ENCODE data around the gene NT5C2. TPM values are rescaled to one million over a fixed set of nuclear protein-coding genes. Genes with fewer than 3 reads are reported as not detected.

The NT5C2 gene
- total and polyA plus RNA-seq, 10 donors: 21.7 to 115 (median 89.6) TPM

- H3K4me3 ChIP-seq: no peak overlapping the region
- no peaks in the 10 kb centered on the region for H3K9me3 ChIP-seq
- WGBS, 5 donors: 75 to 82% (median 75%) methylated on average over 2 of the region's 2 CpGs
- H3K27me3 ChIP-seq (replicated peaks in 1 of 7): no peaks in the 10 kb centered on the region
- H3K27ac ChIP-seq: no peak overlapping the region
- peaks cover 0 to 42% (median 3%) of the 10 kb centered on the region in 6 donors for H3K36me3 ChIP-seq
- TF ChIP-seq, protein P1, sequence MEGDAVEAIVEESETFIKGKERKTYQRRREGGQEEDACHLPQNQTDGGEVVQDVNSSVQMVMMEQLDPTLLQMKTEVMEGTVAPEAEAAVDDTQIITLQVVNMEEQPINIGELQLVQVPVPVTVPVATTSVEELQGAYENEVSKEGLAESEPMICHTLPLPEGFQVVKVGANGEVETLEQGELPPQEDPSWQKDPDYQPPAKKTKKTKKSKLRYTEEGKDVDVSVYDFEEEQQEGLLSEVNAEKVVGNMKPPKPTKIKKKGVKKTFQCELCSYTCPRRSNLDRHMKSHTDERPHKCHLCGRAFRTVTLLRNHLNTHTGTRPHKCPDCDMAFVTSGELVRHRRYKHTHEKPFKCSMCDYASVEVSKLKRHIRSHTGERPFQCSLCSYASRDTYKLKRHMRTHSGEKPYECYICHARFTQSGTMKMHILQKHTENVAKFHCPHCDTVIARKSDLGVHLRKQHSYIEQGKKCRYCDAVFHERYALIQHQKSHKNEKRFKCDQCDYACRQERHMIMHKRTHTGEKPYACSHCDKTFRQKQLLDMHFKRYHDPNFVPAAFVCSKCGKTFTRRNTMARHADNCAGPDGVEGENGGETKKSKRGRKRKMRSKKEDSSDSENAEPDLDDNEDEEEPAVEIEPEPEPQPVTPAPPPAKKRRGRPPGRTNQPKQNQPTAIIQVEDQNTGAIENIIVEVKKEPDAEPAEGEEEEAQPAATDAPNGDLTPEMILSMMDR (IDR thresholded peaks at IDR 0.05 in 8 of 11, conservative IDR thresholded peaks at IDR 0.05 in 3 of 11): no peak
- peaks cover 0 to 45% (median 16%) of the 10 kb centered on the region in 6 donors for H3K4me1 ChIP-seq
- intact Hi-C loops (cut with DNase I; ENCODE audit: low total_unique reads): no loop called here
- no peak for DNase-seq
These were observed 71.9 kb downstream of the NT5C2 start for GRCh38 chr10:103120977-103121735.

DNA sequence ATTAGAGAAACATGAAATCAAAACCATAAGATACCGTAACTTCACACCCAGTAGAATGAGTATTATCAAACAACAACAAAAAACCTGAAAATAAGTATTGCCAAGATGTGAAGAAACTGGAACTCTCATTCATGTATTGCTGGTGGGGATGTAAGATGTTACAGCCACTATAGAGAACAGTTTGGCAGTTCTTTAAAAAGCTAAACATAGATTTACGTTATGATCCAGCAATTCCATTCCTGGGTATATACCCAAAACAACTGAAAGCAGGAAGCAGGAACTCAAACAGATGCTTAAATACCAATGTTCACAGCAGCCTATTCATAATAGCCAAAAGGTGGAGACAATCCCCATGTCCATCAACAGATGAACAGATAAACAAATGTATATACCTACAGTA lies 72.5 kb downstream of the NT5C2 start:
- intact Hi-C loops (cut with DNase I; ENCODE audit: low total_unique reads): no loop called here
- WGBS, 5 donors: 85 to 93% (median 86%) methylated on average over 2 of the region's 2 CpGs

DNA sequence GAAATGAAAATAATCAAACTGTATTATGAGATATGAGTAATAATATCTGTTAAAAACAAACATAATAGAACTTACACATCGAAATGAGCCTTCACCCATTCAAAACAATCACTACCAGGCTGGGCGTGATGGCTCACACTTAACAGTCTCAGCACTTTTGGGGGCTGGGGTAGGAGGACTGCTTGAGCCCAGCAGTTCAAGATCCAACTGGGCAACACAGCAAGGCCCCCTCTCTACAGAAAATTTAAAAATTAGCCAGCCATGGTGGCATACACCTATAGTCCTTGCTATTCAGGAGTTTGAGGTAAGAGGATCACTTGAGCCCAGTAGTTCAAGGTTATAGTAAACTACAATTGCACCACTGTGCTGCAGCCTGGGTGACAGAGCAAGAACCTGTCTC lies 75.8 kb downstream of the NT5C2 start:
- H3K4me1 ChIP-seq: peaks cover 0 to 21% (median 10%) of the 10 kb centered on the region in 6 donors
- H3K36me3 ChIP-seq: peaks cover 0 to 36% (median 4%) of the 10 kb centered on the region in 6 donors
- intact Hi-C loops (cut with DNase I; ENCODE audit: low total_unique reads): no loop called here
- DNase-seq: no peak
- H3K27ac ChIP-seq: no peak overlapping the region
- H3K9me3 ChIP-seq: no peaks in the 10 kb centered on the region
- WGBS, 5 donors: 94 to 100% (median 96%) methylated on average over 2 of the region's 2 CpGs
- no peaks in the 10 kb centered on the region for H3K27me3 ChIP-seq (replicated peaks in 1 of 7)
- no peak for TF ChIP-seq POLR2A (IDR thresholded peaks at IDR 0.05)
- TF ChIP-seq, protein P1 (IDR thresholded peaks at IDR 0.05 in 8 of 11, conservative IDR thresholded peaks at IDR 0.05 in 3 of 11): no peak
- no peak overlapping the region for H3K4me3 ChIP-seq

More for the DNA sequence above, 72.5 kb downstream of the NT5C2 start:
- no peak overlapping the region for H3K4me3 ChIP-seq
- no peak overlapping the region for H3K27ac ChIP-seq
- H3K9me3 ChIP-seq: no peaks in the 10 kb centered on the region
- TF ChIP-seq POLR2AphosphoS5 (IDR thresholded peaks at IDR 0.05): no peak
- TF ChIP-seq, protein P1 (IDR thresholded peaks at IDR 0.05 in 8 of 11, conservative IDR thresholded peaks at IDR 0.05 in 3 of 11): no peak
- H3K27me3 ChIP-seq (replicated peaks in 1 of 7): no peaks in the 10 kb centered on the region
- no peak for DNase-seq
- peaks cover 0 to 39% (median 16%) of the 10 kb centered on the region in 6 donors for H3K4me1 ChIP-seq
- peaks cover 0 to 36% (median 3%) of the 10 kb centered on the region in 6 donors for H3K36me3 ChIP-seq

- intact Hi-C loops (cut with DNase I; ENCODE audit: low total_unique reads): no loop called here
- H3K36me3 ChIP-seq: peaks cover 0 to 41% (median 5%) of the 10 kb centered on the region in 6 donors
- no peak overlapping the region for H3K27ac ChIP-seq
These were observed 78.2 kb downstream of the NT5C2 start for GRCh38 chr10:103114876-103115275.

More at GRCh38 chr10:103114876-103115275, 78.2 kb downstream of the NT5C2 start:
- Histone ChIP-seq H3K9me3 (no peaks in the 10 kb centered on the region), H3K4me1 (peaks cover 0 to 33% (median 11%) of the 10 kb centered on the region in 6 donors), H3K27me3 (replicated peaks in 1 of 7) (no peaks in the 10 kb centered on the region), H3K4me3 (no peak overlapping the region)
- WGBS, 5 donors: 94 to 98% (median 98%) methylated on average over 6 of the region's 6 CpGs
- DNase-seq: no peak
- TF ChIP-seq POLR2A (IDR thresholded peaks at IDR 0.05) (no peak), POLR2AphosphoS5 (IDR thresholded peaks at IDR 0.05) (no peak)
- TF ChIP-seq, protein P1 (IDR thresholded peaks at IDR 0.05 in 8 of 11, conservative IDR thresholded peaks at IDR 0.05 in 3 of 11): no peak
